ENCODE measurements around the gene WASHC4.

- TF ChIP-seq CTCF (IDR thresholded peaks at IDR 0.05): no peak
- no peak for TF ChIP-seq ZFP36 (IDR thresholded peaks at IDR 0.05; ENCODE audit: borderline replicate concordance, partially characterized antibody)
- TF ChIP-seq POLR2AphosphoS2 (conservative IDR thresholded peaks at IDR 0.05; ENCODE audit: low read length): no peak
- no peak for TF ChIP-seq MAX (IDR thresholded peaks at IDR 0.05)
- TF ChIP-seq KDM1A (IDR thresholded peaks at IDR 0.05; ENCODE audit: low read depth): no peak
- no peak for TF ChIP-seq REST (IDR thresholded peaks at IDR 0.05)
- TF ChIP-seq ZNF302 (CRISPR knock-in tag; IDR thresholded peaks at IDR 0.05): no peak
- no peak for TF ChIP-seq NFE2L2 (conservative IDR thresholded peaks at IDR 0.05; ENCODE audit: low read length)
- no peak for TF ChIP-seq ELK1 (IDR thresholded peaks at IDR 0.05; ENCODE audit: low read depth, low read length)
- no peak for TF ChIP-seq CHD2 (IDR thresholded peaks at IDR 0.05; ENCODE audit: low read length, partially characterized antibody)
- TF ChIP-seq MYC (IDR thresholded peaks at IDR 0.05; ENCODE audit: borderline replicate concordance, low read length): no peak
Observed at GRCh38 chr12:105071981-105072380, 35.5 kb upstream of the WASHC4 start.
